A549 (cell line): ENCODE results near the gene S100A7A. TPM values are rescaled to one million over a fixed set of nuclear protein-coding genes. Genes with fewer than 3 reads are reported as not detected.
A peak's percentile ranks its signal among the peaks of the same experiment; 100 is the strongest.

Source experiments
- ATAC-seq, 2 experiments: fragments of 200-7000 bp in 1 of 2; fragments of >200 bp in 1 of 2; cut with Nextera tagmentation in 1 of 2; cut with Tn5 transposase in 1 of 2; 3 replicates each; pipeline versions ENCODE4 v1.8.0 to v1.9.1; 2018 to 2020; ENCODE audit warnings: mild to moderate bottlenecking in 1 of 2, moderate library complexity in 1 of 2
- CTCF ChIA-PET: fragments of 300-600 bp; sonication (Branson Sonifier 250); formaldehyde crosslinking; extraction: SDS; loops from one replicate; lab custom pipeline; 2021; ENCODE audit warnings: antibody characterized with exemption, inconsistent platforms; lab: Yijun Ruan, JAX
- POLR2A ChIA-PET: fragments of 350-600 bp; formaldehyde crosslinking; extraction: SDS; loops from one replicate; lab custom pipeline; 2021; ENCODE audit warnings: antibody characterized with exemption, inconsistent platforms; lab: Yijun Ruan, JAX
- DNase-seq, 2 experiments: peaks; one replicate each; pipeline versions ENCODE4 v3.0.0 to v3.0.0-alpha.2; 2011 to 2016; ENCODE audit warnings: low read depth in 1 of 2, low spot score in 1 of 2
- FAIRE-seq: peaks from 2 replicates; lab custom pipeline; 2011; peaks lifted over from hg19 to GRCh38; lab: Jason Lieb, UNC
- H3K27ac ChIP-seq, 2 experiments: fragments of >200 bp; sonication (Bioruptor Twin); formaldehyde crosslinking; 3 replicates each; pipeline ENCODE4 v1.5.1; 2016 to 2017
- H3K4me1 ChIP-seq: fragments of >200 bp; sonication (Bioruptor Twin); formaldehyde crosslinking; 3 replicates; pipeline ENCODE4 v1.6.1; 2016
- H3K4me2 ChIP-seq: fragments of >200 bp; sonication (Bioruptor Twin); formaldehyde crosslinking; 3 replicates; pipeline ENCODE4 v1.6.1; 2016
- H3K4me3 ChIP-seq: fragments of >200 bp; sonication (Bioruptor Twin); formaldehyde crosslinking; 3 replicates; pipeline ENCODE4 v1.5.1; 2016
- H3K9me3 ChIP-seq: fragments of >200 bp; sonication (Bioruptor Twin); formaldehyde crosslinking; 3 replicates; pipeline ENCODE4 v1.6.1; 2016
- E2F6 ChIP-seq: IDR thresholded peaks from 2 replicates; pipeline ENCODE4 v1.6.1; 2012; ENCODE audit warnings: low read depth, borderline replicate concordance
- EHMT2 ChIP-seq: fragments of 200-600 bp; sonication (generic); IDR thresholded peaks from 2 replicates; pipeline ENCODE4 v1.6.1; 2016; ENCODE audit warnings: antibody characterized with exemption, low read depth, mild to moderate bottlenecking, moderate library complexity
- EP300 ChIP-seq, 2 experiments: fragments of >200 bp; sonication (Bioruptor Twin); formaldehyde crosslinking; IDR thresholded peaks; 2 replicates in 1 of 2; 3 replicates in 1 of 2; pipeline ENCODE4 v1.6.1; 2016 to 2017
- ESRRA ChIP-seq: fragments of 150-350 bp; IDR thresholded peaks from 2 replicates; pipeline ENCODE4 v1.6.1; 2014; ENCODE audit warnings: mild to moderate bottlenecking, low read length, borderline replicate concordance
- HDAC2 ChIP-seq: fragments of 200-600 bp; sonication (generic); IDR thresholded peaks from 2 replicates; pipeline ENCODE4 v1.6.1; 2016
- HEYL ChIP-seq: fragments of 250-450 bp; sonication (Bioruptor Pico); IDR thresholded peaks from 2 replicates; pipeline ENCODE4 v1.8.0; 2021; ENCODE audit warnings: mild to moderate bottlenecking, moderate library complexity
- JUN ChIP-seq, 2 experiments: fragments of >200 bp; sonication (Bioruptor Twin); formaldehyde crosslinking; IDR thresholded peaks; 2 replicates in 1 of 2; 3 replicates in 1 of 2; pipeline ENCODE4 v1.6.1; 2016 to 2017
- KDM5A ChIP-seq: fragments of 200-600 bp; sonication (generic); IDR thresholded peaks from 2 replicates; pipeline ENCODE4 v1.6.1; 2016; ENCODE audit warnings: antibody characterized with exemption, mild to moderate bottlenecking
- MAX ChIP-seq: IDR thresholded peaks from 2 replicates; pipeline ENCODE4 v1.6.1; 2012
- MAZ ChIP-seq: fragments of 150-350 bp; IDR thresholded peaks from 2 replicates; pipeline ENCODE4 v1.6.1; 2014; ENCODE audit warnings: antibody characterized with exemption, low read depth, low read length, borderline replicate concordance
- NR3C1 ChIP-seq: fragments of >200 bp; sonication (Bioruptor Twin); formaldehyde crosslinking; IDR thresholded peaks from 3 replicates; pipeline ENCODE4 v1.6.1; 2017
- PBX3 ChIP-seq: IDR thresholded peaks from 2 replicates; pipeline ENCODE4 v1.6.1; 2012
- POLR2A ChIP-seq: IDR thresholded peaks from 2 replicates; pipeline ENCODE4 v1.6.1; 2012; ENCODE audit warnings: mild to moderate bottlenecking, low read length
- RAD21 ChIP-seq, 2 experiments: fragments of >200 bp in 1 of 2; sonication (Bioruptor Twin) in 1 of 2; formaldehyde crosslinking in 1 of 2; IDR thresholded peaks in 1 of 2; conservative IDR thresholded peaks in 1 of 2; 2 replicates in 1 of 2; 3 replicates in 1 of 2; pipeline ENCODE4 v1.6.1; 2012 to 2018; ENCODE audit warnings: inconsistent platforms in 1 of 2
- RARB ChIP-seq: fragments of 250-450 bp; sonication (Bioruptor Pico); IDR thresholded peaks from 2 replicates; pipeline ENCODE4 v1.8.0; 2021; ENCODE audit warnings: mild to moderate bottlenecking, moderate library complexity
- REST ChIP-seq: fragments of 200-600 bp; sonication (generic); IDR thresholded peaks from 2 replicates; pipeline ENCODE4 v1.6.1; 2016; ENCODE audit warnings: antibody characterized with exemption, mild to moderate bottlenecking, moderate library complexity
- RNF2 ChIP-seq: fragments of 200-600 bp; sonication (generic); IDR thresholded peaks from 2 replicates; pipeline ENCODE4 v1.6.1; 2016; ENCODE audit warnings: low read depth, mild to moderate bottlenecking, antibody characterized with exemption, moderate library complexity, borderline replicate concordance
- SMC3 ChIP-seq: fragments of >200 bp; sonication (Bioruptor Twin); formaldehyde crosslinking; IDR thresholded peaks from 3 replicates; pipeline ENCODE4 v1.6.1; 2018; ENCODE audit warnings: inconsistent platforms
- SREBF2 ChIP-seq: fragments of 450-650 bp; IDR thresholded peaks from 2 replicates; pipeline ENCODE4 v1.6.1; 2014; ENCODE audit warnings: mild to moderate bottlenecking, moderate library complexity
- TFCP2L1 ChIP-seq: fragments of 250-450 bp; sonication (Bioruptor Pico); IDR thresholded peaks from 2 replicates; pipeline ENCODE4 v1.5.0; 2021; ENCODE audit warnings: mild to moderate bottlenecking
- ZC3H11A ChIP-seq: fragments of 450-650 bp; IDR thresholded peaks from 2 replicates; pipeline ENCODE4 v1.6.1; 2014; ENCODE audit warnings: antibody characterized with exemption, mild to moderate bottlenecking
- ZFP36 ChIP-seq: fragments of 450-650 bp; IDR thresholded peaks from 2 replicates; pipeline ENCODE4 v1.6.1; 2014; ENCODE audit warnings: borderline replicate concordance; ENCODE audit not compliant: partially characterized antibody
- ZNF302 ChIP-seq: fragments of 250-450 bp; sonication (Bioruptor Pico); IDR thresholded peaks from 2 replicates; pipeline ENCODE4 v1.9.0; 2021; ENCODE audit warnings: inconsistent platforms, mild to moderate bottlenecking, moderate library complexity
- ZSCAN20 ChIP-seq: fragments of 250-450 bp; sonication (Bioruptor Pico); IDR thresholded peaks from 2 replicates; pipeline ENCODE4 v1.8.0; 2022; ENCODE audit warnings: mild to moderate bottlenecking, moderate library complexity
- WGBS: methylation state at CpG from one replicate; pipeline ENCODE4 v1.1.6; 2017; ENCODE audit errors: missing lambda C conversion rate; 5-methylcytosine and 5-hydroxymethylcytosine counted together
- polyA plus RNA-seq, 4 experiments: library from polyadenylated mRNA; depleted of rRNA in 3 of 4; stranded (reverse); fragments of >200 nt; fragmentation: RNase III in 1 of 4; extraction: RNeasy Plus Mini Kit Qiagen cat#74134 plus additional on column Dnase treatment in 1 of 4; gene quantifications; 2 replicates in 3 of 4; 3 replicates in 1 of 4; pipeline ENCODE4 v1.2.3, GENCODE V29; 2011 to 2017

The S100A7A gene
- polyA plus RNA-seq, 2 of the 4 experiments (the other 2 are of a cell fraction), result not detected

- WGBS, result 17% methylated on average over 9 of the region's 9 CpGs
- H3K4me1 ChIP-seq, result no peaks in the 10 kb centered on the region
- TF ChIP-seq E2F6, result no peak
- TF ChIP-seq HEYL (CRISPR knock-in tag), result no peak
- no peak for TF ChIP-seq EP300 (IDR thresholded peaks at IDR 0.05)
- TF ChIP-seq RARB, result no peak
- no peak for TF ChIP-seq ZSCAN20
- TF ChIP-seq KDM5A, result no peak
- TF ChIP-seq JUN (IDR thresholded peaks at IDR 0.05), result no peak
- no peak for TF ChIP-seq ZNF302
- no peak for TF ChIP-seq RNF2
- no peak for TF ChIP-seq PBX3
- no peak for TF ChIP-seq POLR2A
- no peak for TF ChIP-seq SREBF2
- no peak for TF ChIP-seq EHMT2
- TF ChIP-seq SMC3, result no peak
- TF ChIP-seq RAD21 (conservative IDR thresholded peaks at IDR 0.05 in 1 of 2, IDR thresholded peaks at IDR 0.05 in 1 of 2), result no peak
- no peak for TF ChIP-seq ESRRA
- no peak for TF ChIP-seq HDAC2
- TF ChIP-seq ZC3H11A, result no peak
- no peak for TF ChIP-seq TFCP2L1 (CRISPR knock-in tag)
- TF ChIP-seq MAZ, result no peak
- H3K9me3 ChIP-seq, result no peaks in the 10 kb centered on the region; the same call in 2 of the 3 replicates
- CTCF ChIA-PET, result interaction anchor here (0.8 kb wide), 1 partner anchor 53 kb away, joined by 3 read pairs; no protein-coding TSS in a partner anchor
- POLR2A ChIA-PET, result no interaction called here
- no peak for FAIRE-seq
- no peak overlapping the region for H3K4me3 ChIP-seq
- H3K27ac ChIP-seq, result no peak overlapping the region
- ATAC-seq, result peak in 1 of 2 experiments; percentile 29; a peak in 1 of 6 replicates
- DNase-seq, result no peak
- no peak overlapping the region for H3K4me2 ChIP-seq
Observed at GRCh38 chr1:153441238-153441755, 25.0 kb downstream of the S100A7A start.

- Histone ChIP-seq H3K27ac (no peak overlapping the region), H3K9me3 (no peaks in the 10 kb centered on the region; the same call in 2 of the 3 replicates), H3K4me2 (no peak overlapping the region), H3K4me3 (no peak overlapping the region), H3K4me1 (peaks cover 11% of the 10 kb centered on the region; the same call in 2 of the 3 replicates)
- FAIRE-seq (no peak), ATAC-seq (no peak), DNase-seq (no peak)
- CTCF ChIA-PET, result interaction anchor here (0.9 to 1.5 kb wide), 2 partner anchors 22 to 91 kb away, joined by 3 to 7 read pairs; no protein-coding TSS in a partner anchor
- POLR2A ChIA-PET, result no interaction called here
- no peak for TF ChIP-seq MAX
- TF ChIP-seq NR3C1, result no peak
- no peak for TF ChIP-seq REST
- no peak for TF ChIP-seq ZC3H11A
- no peak for TF ChIP-seq ZFP36
- TF ChIP-seq KDM5A, result no peak
- WGBS, result 0% methylated on average over 4 of the region's 4 CpGs
Observed at GRCh38 chr1:153443486-153443885, 27.2 kb downstream of the S100A7A start.
